Activated CD8-positive, alpha-beta memory T cell treated with anti-CD3 and anti-CD28 coated beads, Interleukin-2, amount 50 U/mL, for 1 hour (primary cell): ENCODE results near the gene MAP4K5.
A peak's percentile ranks its signal among the peaks of the same experiment; 100 is the strongest.
"Not testable (repeated sequence)": the region's sequence is repeated elsewhere in the genome, so short reads cannot be mapped to it uniquely, and the experiment has no call there.

Source experiments
- DNase-seq: peaks from one replicate; pipeline ENCODE4 v3.0.0-alpha.2; 2020; ENCODE audit errors: extremely low read depth

Gene MAP4K5

DNA sequence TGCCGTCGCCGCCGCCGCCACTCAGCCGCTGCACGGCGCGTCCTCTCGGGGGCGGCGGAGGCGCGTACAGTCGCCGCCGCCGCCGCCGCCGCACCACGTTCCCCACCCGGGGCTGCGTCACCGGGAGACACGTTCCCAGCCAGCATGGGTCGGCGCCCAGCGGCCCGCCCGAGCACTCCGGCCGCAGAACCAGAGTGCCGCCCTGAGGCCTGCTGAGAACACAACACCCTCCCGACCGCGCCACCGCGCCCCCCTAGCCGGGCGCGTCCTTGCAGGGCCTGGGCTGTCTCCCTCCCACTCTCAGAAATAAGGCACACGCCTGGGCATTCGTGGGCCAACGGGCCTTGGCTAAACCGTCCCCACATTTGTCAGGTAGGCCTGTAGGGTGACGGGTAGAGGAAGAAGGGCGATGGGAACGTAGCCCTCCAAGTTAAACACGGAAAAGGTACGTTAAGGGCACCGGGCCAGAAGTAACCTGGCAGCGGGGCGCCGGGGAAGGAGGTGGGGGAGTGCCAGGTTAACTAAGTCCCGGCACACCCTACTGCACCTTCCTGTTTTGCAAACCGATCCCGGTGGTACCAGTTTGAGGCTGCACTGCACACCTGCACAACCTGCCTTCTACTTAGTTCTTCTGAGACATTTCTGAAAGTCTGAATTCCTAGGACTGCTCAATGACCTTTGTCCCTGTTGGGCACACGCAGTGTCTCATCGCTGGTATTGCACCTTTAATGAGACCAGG, at the start of gene MAP4K5:
Gene MAP4K5, minus strand, starts transcription at position 68 of the 739 bp plus-strand sequence. CDS start 520 bp downstream, outside the sequence.
- peak; percentile 62 for DNase-seq

DNA sequence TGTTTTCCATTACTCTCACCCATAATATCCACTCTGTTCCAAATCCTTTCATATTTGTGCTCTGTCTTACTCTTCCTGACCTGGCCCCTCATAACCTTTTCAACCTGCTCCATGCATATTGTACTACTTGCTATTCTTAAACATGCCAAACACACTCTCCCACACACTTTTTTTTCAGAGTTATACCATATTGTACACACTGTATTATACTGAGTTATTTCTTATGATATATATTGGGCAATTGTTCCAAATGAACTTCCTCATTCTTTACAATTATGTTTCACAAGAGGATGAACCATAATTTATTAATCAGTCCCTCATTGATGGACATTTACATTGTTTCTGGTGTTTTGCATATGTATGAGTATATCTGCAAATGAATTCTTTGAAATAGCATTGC, 46.1 kb upstream of the MAP4K5 start:
- DNase-seq = no peak

DNA sequence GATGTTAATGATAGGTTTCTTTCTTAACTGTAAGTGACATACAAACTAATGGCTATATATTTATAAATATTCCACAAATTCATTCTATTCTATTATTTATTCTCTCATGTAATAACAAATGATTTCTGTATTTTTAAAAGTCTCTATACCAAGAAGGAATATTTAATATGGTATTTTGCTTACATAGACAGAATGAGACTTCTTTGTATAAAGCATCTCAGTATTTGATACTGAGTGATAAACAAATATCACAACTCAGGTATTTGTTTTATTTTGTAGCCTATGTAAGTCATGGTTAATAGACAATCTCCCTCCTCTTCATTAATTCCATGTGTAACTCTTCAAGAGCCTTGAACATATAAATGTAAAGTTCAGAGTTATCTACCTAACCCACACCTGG, 45.6 kb upstream of the MAP4K5 start:
- no peak for DNase-seq

DNA sequence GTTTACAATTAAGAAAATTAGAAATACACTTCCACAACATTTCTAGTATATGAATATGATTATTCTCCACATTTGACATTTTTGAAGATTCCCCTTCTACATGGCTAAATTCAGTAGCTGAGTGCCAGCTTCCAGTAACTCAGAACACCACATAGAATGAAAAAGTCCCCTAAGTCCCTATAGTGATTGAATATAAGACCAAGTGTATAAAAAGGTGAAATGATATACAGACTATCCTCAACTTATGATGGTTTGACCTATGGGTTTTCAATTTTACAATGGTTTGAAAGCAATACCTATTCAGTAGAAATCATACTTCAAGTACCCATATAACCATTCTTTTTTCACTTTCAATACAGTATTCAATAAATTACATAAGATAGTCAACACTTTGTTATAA, 43.4 kb upstream of the MAP4K5 start:
- no peak for DNase-seq

DNA sequence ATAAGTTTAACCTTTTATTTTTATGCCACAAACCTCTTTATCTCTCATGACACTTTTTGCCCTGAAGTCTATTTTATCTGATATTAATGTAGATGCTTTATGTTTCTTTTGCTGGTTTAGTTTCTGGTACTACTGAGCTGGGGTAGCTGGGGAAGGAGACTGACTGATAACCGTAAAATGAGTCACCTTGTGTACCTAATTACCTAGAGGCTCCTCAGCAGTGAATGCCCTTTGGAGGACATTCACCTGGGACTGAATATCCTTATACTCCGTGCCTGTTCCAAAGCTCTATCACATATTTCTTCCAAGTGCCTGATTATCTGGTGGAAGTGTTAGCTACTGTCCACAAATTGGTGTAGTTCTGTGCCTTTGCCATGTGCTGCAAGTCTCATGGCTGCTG, 41.5 kb upstream of the MAP4K5 start:
- DNase-seq = no peak

DNA sequence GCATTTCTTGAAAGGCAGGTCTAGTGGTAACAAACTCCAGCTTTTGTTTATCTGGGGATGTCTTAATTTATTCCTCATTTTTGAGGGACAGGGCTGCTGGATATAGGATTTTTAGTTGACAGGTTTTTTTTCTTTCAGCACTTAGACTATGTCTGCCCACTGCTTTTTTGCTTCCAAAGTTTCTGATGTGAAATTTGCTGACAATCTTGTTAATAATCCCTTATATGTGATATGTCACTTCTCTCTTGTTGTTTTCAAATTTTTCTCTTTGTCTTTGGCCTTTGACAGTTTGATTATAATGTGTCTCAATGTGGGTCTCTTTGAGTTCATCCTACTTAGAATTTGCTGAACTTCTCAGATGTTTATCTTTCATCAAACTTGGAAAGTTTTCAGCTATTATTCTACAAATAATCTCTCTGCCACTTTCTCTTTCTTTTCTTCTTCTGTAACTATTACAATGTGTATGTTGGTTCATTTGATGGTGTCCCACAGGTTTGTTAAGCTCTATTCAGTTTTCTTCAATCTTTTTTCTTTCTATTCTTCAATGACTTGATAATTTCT, 37.4 kb upstream of the MAP4K5 start:
- no peak for DNase-seq

DNA sequence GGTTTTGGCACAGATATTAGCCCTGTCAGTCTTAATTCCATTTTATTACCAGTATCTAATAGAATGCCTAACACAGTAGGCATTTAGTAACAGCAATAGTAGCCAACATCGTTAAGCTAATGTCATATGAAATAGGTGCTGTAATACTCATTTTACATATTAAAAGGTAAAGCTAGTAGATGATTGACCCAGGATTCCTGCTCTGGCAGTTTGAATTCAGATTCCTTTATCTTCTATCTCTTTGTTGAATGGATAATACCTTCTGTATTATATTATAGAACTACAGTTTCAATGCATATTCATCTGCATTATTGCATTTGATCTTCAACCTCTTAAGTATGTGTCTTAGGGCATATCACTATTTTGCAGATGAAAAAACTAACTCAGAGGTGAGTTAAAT, 30.5 kb upstream of the MAP4K5 start:
- no peak for DNase-seq

DNA sequence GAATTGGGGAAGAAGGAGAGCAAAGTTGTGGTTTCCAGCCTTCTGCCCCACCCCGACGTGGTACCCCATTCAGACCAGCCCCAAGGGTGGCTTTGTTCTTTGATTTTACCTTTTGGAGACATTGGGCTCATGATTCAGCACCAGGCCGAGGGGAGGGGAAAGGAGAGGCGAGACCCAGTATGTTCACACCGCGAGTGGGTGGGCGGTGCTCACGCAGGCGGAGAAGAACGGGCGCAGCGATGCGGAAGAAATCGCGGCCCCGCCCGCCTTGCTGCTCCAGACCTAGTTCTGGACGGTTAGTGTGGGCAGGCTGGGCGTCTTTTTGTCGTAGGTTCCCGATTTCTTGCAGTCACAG, 28.5 kb upstream of the MAP4K5 start:
- no peak for DNase-seq

DNA sequence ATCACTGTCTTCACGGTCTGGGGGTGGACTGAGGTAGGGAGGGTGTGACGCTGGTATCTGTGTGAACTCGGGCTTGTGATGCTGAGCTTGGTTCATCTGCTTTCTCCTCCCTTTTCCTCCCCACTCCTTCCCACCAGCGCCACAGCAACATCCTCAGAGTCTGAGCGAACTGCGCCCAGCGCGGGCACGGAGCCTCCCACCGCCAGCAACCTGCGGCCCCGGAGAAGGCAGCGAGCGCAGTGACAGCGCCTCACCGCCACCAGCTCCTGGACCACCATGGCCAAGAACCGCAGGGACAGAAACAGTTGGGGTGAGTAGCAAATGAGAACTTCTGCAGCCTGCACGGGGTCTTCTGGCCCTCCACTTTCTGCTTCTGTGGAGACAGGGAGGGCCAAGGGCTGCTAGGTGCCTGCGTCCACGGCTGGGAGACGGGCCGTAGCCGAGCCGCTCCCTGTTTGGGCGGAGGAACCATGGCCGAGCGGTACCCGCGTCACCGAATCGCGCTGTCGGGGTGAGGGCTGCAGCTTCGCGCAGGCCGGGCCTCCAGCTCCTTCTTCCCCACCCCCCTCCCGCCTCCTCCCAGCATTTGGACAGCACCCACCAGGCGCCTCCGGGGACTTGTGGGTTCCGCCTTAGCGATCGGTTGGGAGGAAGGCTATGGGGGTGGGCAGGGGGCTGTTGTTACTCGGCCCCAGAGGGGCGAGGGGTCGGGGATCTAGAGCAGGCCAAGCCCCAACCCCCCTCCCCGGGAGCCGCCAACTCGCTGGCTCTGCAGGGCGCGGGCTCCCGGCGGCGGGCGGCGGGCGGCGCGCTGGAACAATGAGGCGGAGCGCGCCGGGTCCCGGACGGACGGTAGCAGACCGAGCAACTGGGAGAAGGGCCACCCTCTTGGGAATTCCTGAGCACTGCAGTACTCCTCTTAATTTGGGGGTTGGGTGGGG, 27.9 kb upstream of the MAP4K5 start, which contains the start of gene ATL1:
Gene ATL1, plus strand, starts transcription at position 156 of the 941 bp plus-strand sequence. Its CDS starts 121 bp downstream, at position 277.
- no peak for DNase-seq

DNA sequence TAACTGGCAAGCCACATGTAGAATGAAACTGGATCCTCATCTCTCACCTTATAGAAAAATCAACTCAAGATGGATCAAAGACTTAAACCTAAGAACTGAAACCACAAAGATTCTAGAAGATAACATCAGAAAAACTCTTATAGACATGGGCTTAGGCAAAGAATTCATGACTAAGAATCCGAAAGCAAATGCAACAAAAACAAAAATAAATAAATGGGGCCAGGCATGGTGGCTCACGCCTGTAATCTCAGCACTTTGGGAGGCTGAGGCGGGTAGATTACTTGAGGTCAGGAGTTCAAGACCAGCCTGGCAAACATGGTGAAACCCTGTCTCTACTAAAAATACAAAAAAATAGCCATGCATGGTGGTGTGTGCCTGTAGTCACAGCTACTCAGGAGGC, 20.4 kb upstream of the MAP4K5 start:
- not testable (repeated sequence) for DNase-seq

DNA sequence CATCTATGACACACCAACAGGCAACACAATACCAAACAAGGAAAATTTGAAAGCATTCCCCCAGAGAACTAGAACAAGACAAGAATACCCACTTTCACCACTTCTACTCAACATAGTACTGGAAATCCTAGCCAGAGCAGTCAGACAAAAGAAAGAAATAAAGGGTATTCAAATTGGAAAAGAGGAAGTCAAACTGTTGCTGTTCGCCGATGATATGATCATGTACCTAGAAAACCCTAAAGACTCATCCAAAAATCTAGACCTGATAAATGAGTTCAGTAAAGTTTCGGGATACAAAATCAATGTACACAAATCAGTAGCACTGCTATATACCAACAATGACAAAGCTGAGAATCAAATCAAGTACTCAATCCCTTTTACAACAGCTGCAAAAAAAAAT, 19.5 kb upstream of the MAP4K5 start:
- no peak for DNase-seq

DNA sequence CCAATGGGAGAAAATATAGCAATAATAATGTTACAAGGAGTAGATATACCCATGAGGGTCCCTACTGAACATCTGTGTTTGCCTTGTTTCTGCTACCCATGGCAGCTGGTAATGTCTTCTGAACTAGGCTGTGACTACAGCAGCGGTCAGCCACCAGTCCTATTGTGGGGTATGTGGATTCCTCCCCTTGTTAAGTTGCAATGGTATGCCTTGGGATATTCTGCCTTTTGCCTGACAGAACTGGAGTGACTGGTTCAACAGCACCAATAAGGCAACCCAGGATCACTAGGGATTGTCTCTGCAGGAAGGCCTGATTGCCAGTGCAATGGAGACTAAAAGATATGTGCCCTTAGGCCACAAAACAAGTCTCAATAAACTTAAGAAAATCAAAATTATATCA, 17.9 kb upstream of the MAP4K5 start:
- DNase-seq = no peak

DNA sequence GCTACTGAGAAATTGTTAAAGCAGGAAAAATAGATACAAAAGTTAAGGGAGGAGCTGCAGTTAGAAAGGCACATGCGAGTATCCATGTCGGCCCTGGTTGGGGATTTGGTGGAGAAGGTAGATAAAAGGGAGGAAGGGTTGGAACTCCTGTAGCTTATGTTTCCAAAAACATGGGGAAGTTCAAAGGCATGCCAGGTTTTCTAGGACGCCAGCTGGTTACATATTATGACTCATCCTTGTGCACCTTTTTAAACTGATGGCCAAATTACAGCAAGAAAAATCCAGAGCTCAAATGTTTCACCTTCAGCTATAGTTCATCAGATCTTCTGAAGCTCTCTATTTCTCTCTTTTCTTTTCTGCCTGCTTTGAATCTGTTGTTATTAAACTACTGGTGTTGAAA, 13.2 kb upstream of the MAP4K5 start:
- no peak for DNase-seq

DNA sequence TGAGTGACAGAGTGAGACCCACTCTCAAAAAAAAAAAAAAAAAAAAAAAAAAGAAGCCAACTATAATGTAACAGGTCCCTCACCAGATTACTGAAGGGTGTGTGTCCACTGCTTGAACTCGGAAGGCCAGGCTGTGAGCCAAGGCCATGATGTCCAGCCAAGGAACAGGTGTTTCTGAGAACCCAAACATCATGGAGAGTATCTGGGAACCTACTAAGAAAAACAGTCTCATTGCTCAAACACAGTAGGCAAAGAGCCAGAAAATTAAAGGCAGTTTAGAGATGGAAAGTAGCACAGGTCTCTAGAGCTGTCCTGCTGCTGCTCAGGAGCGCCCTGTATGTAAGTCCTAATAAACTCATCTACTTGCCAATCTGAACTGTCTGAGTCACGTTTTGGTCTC, 12.5 kb upstream of the MAP4K5 start:
- no peak for DNase-seq

DNA sequence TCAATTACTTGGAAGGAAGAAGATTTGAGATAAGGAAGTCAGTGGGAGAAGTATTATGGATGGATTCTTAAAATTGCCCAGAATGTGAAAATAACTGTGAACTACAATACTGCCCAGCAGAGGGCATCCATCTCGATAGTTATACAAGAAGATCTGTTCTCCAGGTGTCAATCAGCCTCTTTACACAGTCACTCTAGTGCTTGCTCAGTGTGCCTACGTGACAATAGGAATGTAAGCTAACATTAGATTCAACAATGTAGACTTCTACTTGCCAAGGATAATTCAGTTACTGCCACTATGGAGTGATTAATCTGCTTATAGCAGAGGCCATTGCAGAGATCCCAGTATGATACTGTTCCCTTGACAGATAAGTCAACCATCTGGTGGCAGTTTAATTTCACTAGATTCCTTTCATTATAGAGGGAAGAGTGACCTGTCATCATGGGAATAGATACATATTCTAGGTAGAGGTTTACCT, 10.6 kb upstream of the MAP4K5 start:
- no peak for DNase-seq

DNA sequence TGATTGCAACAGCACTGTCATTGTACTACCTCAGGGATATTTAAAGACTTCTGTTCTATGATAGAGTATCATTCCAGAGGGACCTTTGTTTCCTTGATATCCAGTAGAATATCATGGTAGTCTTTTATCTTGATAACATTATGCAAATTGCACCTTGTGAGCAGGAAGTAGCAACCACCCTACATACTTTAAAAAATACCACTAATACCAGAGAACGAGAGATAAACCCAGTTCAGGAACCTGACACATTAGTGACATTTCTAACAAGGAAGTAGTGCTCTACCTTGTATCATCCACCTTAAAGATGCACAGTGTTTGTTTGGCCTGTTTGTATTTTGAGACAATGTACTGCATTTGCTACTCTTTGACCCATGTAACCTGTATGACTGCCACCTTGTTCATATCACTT, 8.8 kb upstream of the MAP4K5 start:
- DNase-seq = no peak

DNA sequence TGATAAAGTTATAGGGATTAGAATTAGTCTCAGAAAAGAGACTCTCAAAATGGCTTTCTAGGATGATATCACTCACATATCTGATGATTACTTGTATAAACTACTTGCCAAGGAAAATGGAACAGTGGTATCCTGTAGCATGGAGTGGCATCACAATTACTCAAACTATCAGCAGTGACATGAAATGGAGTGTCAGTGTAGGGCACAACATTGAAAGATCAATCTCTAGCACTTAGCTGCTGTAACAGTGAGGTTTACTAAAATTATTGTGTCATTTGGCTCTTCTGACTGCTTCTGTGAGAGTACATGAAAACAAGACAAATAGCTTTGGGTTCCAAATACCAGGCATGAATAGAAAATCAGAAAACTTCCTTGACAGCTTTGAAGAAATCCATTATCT, 6.7 kb upstream of the MAP4K5 start:
- DNase-seq = no peak

DNA sequence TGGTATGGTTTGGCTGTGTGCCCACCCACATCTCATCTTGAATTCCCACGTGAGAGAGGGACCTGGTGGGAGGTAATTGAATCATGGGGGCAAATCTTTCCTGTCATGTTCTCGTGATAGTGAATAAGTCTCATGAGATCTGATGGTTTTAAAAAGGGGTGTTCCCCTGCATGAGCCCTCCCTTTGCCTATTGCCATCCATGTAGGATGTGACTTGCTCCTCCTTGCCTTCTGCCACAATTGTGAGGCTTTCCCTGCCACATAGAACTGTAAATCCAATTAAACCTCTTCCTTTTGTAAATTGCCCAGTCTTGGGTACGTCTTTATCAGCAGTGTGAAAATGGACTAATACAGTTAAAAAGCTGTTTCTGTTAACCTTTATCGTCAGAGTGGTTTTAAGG, 5.7 kb upstream of the MAP4K5 start:
- DNase-seq = not testable (repeated sequence)

DNA sequence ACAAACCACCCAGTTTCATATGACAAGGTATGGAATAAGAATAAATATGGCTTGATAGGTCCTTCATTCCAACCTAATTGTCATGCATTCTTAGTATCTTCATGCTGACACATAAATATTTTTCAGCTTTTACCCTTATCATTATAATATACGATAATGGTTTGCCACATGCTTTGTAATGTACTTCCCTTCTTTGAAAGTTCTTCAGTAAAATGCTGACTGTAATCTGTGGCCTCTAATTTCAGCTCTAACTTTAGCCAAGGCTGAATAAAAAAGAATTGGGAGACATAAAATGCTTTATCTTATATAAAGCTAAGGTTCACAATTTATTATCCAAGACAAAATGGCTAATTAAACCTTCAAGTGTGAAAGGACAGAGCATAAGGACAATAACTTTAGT, 2.6 kb upstream of the MAP4K5 start:
- no peak for DNase-seq

DNA sequence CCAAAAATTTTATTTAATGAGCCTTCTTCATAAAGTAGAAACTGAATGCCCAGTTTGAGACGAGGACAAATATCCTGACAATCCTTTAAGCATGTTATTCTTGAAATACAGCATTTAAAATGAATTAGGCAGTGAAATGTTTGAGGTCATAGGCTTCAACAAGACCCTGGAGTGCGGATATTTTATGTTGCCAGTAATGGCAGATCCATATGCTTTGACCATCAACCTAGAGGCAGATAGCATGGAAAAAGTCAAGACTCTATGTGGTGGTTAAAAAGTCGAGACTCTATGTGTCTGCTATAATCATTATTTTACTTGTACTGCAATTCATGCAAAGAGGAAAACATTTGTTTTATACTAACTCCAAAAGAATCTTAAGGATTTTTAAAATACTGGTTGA, 2.0 kb upstream of the MAP4K5 start:
- DNase-seq = no peak

DNA sequence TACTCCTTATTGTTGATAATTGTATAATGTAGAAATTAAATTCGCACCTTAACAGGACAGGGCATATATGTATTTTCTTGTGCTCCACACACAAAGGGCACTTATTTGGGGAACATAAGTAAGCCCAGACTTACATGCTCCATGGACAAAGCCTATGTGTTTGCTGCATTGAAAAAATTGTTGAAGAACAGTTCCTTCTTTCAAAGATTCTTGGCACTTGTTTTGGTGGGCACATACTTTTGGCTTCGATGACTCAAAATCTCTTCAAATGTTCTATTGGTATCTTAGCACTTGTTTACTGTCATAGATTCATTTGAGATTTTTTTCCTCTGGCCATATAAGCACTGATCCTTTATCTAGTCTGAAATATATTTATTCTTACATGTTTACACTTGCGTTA, 1.4 kb upstream of the MAP4K5 start:
- DNase-seq = no peak

DNA sequence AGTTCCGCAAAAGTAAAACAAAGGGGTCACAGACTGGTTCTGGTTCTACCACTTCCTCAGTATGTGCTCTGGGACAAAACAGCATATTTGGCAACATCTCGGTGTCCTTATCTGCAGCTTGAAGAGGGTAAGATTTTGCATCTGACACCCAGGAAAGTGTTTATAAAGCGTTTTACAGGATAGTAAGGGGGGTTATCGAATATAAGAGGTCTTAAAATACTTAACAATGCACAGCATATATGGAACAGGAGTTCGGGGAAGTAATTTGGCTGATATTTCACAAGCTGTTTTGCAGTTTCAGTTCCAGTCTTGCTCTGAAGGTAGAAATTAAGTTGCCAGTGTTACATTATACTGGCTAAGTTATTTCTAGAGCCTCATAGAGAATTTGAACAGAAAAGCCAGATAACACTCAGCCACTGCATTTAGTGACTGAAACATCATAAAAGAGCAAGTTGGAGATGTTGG, 904 bp upstream of the MAP4K5 start:
- no peak for DNase-seq
